ENCODE data around the gene SIPA1L3. TPM values are rescaled to one million over a fixed set of nuclear protein-coding genes. Genes with fewer than 3 reads are reported as not detected.

Gene SIPA1L3
- total RNA-seq, 1 experiment from 2014 or later = 36.0 TPM

DNA sequence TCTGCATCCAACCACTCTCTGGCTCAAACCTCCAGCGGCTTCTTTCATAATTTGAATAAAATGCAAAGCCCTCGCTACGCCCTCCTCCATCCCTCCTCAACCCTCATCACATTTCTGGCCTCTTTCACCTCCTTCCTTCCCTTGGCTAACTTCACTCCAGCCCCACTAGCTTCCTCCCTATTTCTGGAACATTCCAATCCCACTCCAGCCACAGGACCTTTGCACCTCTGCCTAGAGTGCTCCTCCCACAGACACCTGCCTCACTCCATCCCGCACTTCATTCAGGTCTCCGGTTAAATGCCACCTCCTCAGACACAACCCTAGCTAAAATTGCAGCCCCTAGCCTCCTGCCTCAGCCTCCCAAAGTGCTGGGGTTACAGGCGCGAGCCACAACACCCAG lies 324.9 kb downstream of the SIPA1L3 start:
- CTCF ChIA-PET = interaction anchor here (0.7 to 4.9 kb wide), 3 partner anchors 33 to 387 kb away, joined by 3 to 23 read pairs (median 3); partner anchors contain the start of gene CATSPERG
- no peak for TF ChIP-seq CTCF (IDR thresholded peaks at IDR 0.05; ENCODE audit: unreplicated experiment)
- intact Hi-C loops (cut with micrococcal nuclease) = loop anchor here (5.0 to 10.0 kb wide), 4 partner anchors 90 to 703 kb away; partner anchors contain the start of genes MRPS12 and SARS2
- no peak for DNase-seq (ENCODE audit: unreplicated experiment)
- POLR2A ChIA-PET = interaction anchor here (1.2 kb wide), 1 partner anchor 10 kb away, joined by 3 read pairs; no protein-coding TSS in a partner anchor
- Mint-ChIP-seq H3K9me3 (ENCODE audit: unreplicated experiment) (no peaks in the 10 kb centered on the region), H3K27me3 (ENCODE audit: insufficient read depth, unreplicated experiment) (peaks cover 46% of the 10 kb centered on the region), H3K27ac (ENCODE audit: low read depth, unreplicated experiment) (no peak overlapping the region), H3K36me3 (ENCODE audit: insufficient read depth, unreplicated experiment) (no peaks in the 10 kb centered on the region), H3K4me1 (ENCODE audit: insufficient read depth, unreplicated experiment) (peaks cover 7% of the 10 kb centered on the region), H3K4me3 (ENCODE audit: unreplicated experiment) (no peak overlapping the region)
- no TSS peak for BruUV-seq (replicated peaks)

GRCh38 chr19:38233740-38234251 lies 326.8 kb downstream of the SIPA1L3 start:
- ChIA-PET POLR2A (no interaction called here), CTCF (interaction anchor here (0.5 to 4.9 kb wide), 21 partner anchors 9 to 335 kb away, joined by 3 to 23 read pairs (median 4); partner anchors contain the start of genes CATSPERG, FAM98C, GGN and PSMD8)
- no peaks in the 10 kb centered on the region for H3K4me1 Mint-ChIP-seq (ENCODE audit: insufficient read depth, unreplicated experiment)
- H3K4me3 Mint-ChIP-seq (ENCODE audit: unreplicated experiment) = no peak overlapping the region
- no peaks in the 10 kb centered on the region for H3K9me3 Mint-ChIP-seq (ENCODE audit: unreplicated experiment)
- TF ChIP-seq CTCF (IDR thresholded peaks at IDR 0.05; ENCODE audit: unreplicated experiment) = peak; percentile 83
- no peak overlapping the region for H3K27ac Mint-ChIP-seq (ENCODE audit: low read depth, unreplicated experiment)
- no peaks in the 10 kb centered on the region for H3K36me3 Mint-ChIP-seq (ENCODE audit: insufficient read depth, unreplicated experiment)
- no TSS peak for BruUV-seq (replicated peaks)
- intact Hi-C loops (cut with micrococcal nuclease) = loop anchor here (2.0 to 10.0 kb wide), 5 partner anchors 91 to 701 kb away; partner anchors contain the start of genes CATSPERG, MRPS12 and SARS2
- peak; percentile 83 for DNase-seq (ENCODE audit: unreplicated experiment)
- H3K27me3 Mint-ChIP-seq (ENCODE audit: insufficient read depth, unreplicated experiment) = peaks cover 31% of the 10 kb centered on the region

GRCh38 chr19:38234615-38235014 lies 327.6 kb downstream of the SIPA1L3 start:
- H3K9me3 Mint-ChIP-seq (ENCODE audit: unreplicated experiment) = no peaks in the 10 kb centered on the region
- intact Hi-C loops (cut with micrococcal nuclease) = loop anchor here (2.0 to 10.0 kb wide), 5 partner anchors 92 to 700 kb away; partner anchors contain the start of genes CATSPERG, MRPS12 and SARS2
- no peak for TF ChIP-seq CTCF (IDR thresholded peaks at IDR 0.05; ENCODE audit: unreplicated experiment)
- BruUV-seq (replicated peaks) = no TSS peak
- ChIA-PET POLR2A (interaction anchor here (0.6 kb wide), 1 partner anchor 9 kb away, joined by 3 read pairs; no protein-coding TSS in a partner anchor), CTCF (interaction anchor here (0.5 to 4.9 kb wide), 25 partner anchors 9 to 699 kb away, joined by 3 to 23 read pairs (median 4); partner anchors contain the start of genes CATSPERG, FAM98C, GGN and PSMD8)
- no peak overlapping the region for H3K27ac Mint-ChIP-seq (ENCODE audit: low read depth, unreplicated experiment)
- no peak overlapping the region for H3K4me3 Mint-ChIP-seq (ENCODE audit: unreplicated experiment)
- peaks cover 28% of the 10 kb centered on the region for H3K27me3 Mint-ChIP-seq (ENCODE audit: insufficient read depth, unreplicated experiment)
- H3K4me1 Mint-ChIP-seq (ENCODE audit: insufficient read depth, unreplicated experiment) = no peaks in the 10 kb centered on the region
- no peak for DNase-seq (ENCODE audit: unreplicated experiment)
- H3K36me3 Mint-ChIP-seq (ENCODE audit: insufficient read depth, unreplicated experiment) = no peaks in the 10 kb centered on the region

GRCh38 chr19:38239816-38240215 lies 332.8 kb downstream of the SIPA1L3 start:
- no TSS peak for BruUV-seq (replicated peaks)
- no peaks in the 10 kb centered on the region for H3K36me3 Mint-ChIP-seq (ENCODE audit: insufficient read depth, unreplicated experiment)
- peak overlapping the region; percentile 21 for H3K27ac Mint-ChIP-seq (ENCODE audit: low read depth, unreplicated experiment)

More at GRCh38 chr19:38239816-38240215, 332.8 kb downstream of the SIPA1L3 start:
- Mint-ChIP-seq H3K4me3 (ENCODE audit: unreplicated experiment) (no peak overlapping the region), H3K9me3 (ENCODE audit: unreplicated experiment) (no peaks in the 10 kb centered on the region), H3K4me1 (ENCODE audit: insufficient read depth, unreplicated experiment) (peaks cover 9% of the 10 kb centered on the region), H3K27me3 (ENCODE audit: insufficient read depth, unreplicated experiment) (no peaks in the 10 kb centered on the region)
- intact Hi-C loops (cut with micrococcal nuclease) = loop anchor here (10.0 kb wide), 4 partner anchors 165 to 695 kb away; partner anchors contain the start of genes FAM98C, MRPS12 and SARS2
- no peak for TF ChIP-seq CTCF (IDR thresholded peaks at IDR 0.05; ENCODE audit: unreplicated experiment)
- CTCF ChIA-PET = interaction anchor here (0.6 to 1.8 kb wide), 8 partner anchors 12 to 538 kb away, joined by 3 to 14 read pairs (median 4); partner anchors contain the start of genes CATSPERG, SIPA1L3 and WDR87
- no peak for DNase-seq (ENCODE audit: unreplicated experiment)
- POLR2A ChIA-PET = interaction anchor here (0.7 kb wide), 1 partner anchor 24 kb away, joined by 3 read pairs; no protein-coding TSS in a partner anchor
